SHP77 treated with DMSO at 0.1 percent for 48 hours (cell line): Measurements from ENCODE around the gene IGF2R.
"Not testable (repeated sequence)": the region's sequence is repeated elsewhere in the genome, so short reads cannot be mapped to it uniquely, and the experiment has no call there.

ENCODE experiments used
- DNase-seq: peaks from one replicate; lab custom pipeline; 2025; lab: John Stamatoyannopoulos, UW

IGF2R gene

GRCh38 chr6:160077526-160077925 lies 108.6 kb downstream of the IGF2R start:
- DNase-seq, result no peak

DNA sequence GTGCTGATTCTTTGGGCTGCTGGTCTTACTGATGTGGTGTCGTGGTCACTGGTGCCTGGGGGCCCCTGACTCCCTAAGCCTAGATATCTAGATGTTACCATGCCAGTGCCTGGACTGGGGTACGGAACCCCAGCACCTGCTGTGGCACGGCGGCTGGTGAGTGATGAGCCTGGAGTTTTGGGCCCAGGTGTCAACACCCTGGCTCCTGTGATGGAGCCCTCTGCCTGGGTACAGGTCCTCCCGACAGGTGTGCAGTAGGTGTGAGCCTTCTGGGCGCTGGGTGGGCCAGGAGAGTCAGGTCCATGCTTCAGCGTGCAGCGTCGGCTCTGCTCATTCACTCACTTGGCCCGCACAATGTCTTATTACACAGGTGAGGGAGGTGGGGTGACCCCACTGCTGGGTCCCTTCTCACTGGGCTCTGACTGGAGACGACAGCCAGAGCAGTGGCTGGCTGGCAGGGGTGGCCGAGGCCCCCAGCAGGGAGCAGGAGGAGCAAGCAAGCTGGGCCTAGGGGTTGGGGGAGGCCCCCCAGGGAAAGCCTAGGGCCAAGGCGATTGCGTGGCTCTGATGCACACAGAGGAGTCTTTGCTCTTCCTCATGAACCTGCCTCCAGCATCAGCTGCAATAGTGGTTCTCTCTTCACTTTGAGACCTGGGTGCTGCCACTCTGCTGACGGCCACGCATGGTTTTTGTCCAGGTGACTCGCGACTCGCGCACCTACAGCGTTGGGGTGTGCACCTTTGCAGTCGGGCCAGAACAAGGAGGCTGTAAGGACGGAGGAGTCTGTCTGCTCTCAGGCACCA lies 110.2 kb downstream of the IGF2R start:
- DNase-seq, result no peak

GRCh38 chr6:160079686-160080043 lies 110.8 kb downstream of the IGF2R start:
- DNase-seq, result no peak

GRCh38 chr6:160080097-160080496 lies 111.2 kb downstream of the IGF2R start:
- no peak for DNase-seq

GRCh38 chr6:160081398-160081797 lies 112.5 kb downstream of the IGF2R start:
- no peak for DNase-seq

DNA sequence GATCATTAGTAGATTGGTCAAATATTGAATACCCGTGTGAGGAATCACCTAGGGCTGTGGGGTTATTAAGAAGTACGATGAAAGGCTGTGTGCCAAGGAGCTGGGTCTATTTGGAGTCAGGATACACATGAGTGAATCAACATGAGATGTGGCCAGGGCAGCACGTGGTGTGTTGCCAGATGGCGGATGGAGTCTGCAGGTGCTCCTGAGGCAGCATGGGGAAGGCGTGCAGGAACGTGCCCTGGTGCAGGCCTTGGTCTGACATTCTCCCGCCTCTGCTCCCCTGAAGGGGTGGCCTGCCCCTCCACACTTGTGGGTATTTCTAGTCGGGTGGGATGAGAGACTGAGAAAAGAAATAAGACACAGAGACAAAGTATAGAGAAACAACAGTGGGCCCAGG lies 113.7 kb downstream of the IGF2R start:
- DNase-seq, result no peak

DNA sequence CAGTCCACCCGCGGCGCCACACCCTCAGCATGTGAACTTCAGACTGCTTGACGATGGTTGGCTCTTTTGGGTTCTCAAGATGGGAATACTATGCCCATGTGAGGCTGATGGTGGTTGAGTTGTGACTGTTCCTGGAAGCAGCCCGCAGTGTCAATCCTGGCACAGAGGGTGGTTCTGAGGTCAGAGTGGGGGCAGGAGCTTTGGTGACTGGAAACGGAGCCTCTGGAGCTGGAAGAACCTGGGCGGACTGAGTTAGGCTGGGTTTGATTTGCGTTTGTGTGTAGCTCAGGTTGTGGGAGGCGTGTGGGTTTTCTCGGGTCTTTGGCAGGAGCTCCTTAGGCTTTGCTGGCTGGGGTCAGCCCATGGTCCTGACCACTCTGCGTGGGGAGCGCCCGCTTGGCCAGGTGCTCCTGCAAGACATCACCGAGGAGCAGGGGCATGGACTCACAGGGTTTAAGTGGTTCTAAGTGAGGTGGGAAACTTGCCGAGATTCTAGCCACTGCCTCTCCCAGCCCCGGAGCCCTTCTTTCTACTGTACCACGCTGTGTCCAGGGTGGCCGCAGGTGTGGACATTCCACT lies 115.4 kb downstream of the IGF2R start:
- no peak for DNase-seq

- DNase-seq, result no peak
Observed at GRCh38 chr6:160085226-160085625, 116.3 kb downstream of the IGF2R start.

GRCh38 chr6:160085713-160086505 lies 117.0 kb downstream of the IGF2R start:
- DNase-seq, result no peak

- DNase-seq, result no peak
Observed at GRCh38 chr6:160086754-160087153, 117.9 kb downstream of the IGF2R start.

GRCh38 chr6:160088069-160088783 lies 119.3 kb downstream of the IGF2R start:
- no peak for DNase-seq

- DNase-seq, result no peak
Observed at GRCh38 chr6:160088784-160089533, 120.1 kb downstream of the IGF2R start.

- no peak for DNase-seq
Observed at GRCh38 chr6:160089534-160089897, 120.6 kb downstream of the IGF2R start.

- DNase-seq, result not testable (repeated sequence)
Observed at GRCh38 chr6:160090442-160091239, 121.8 kb downstream of the IGF2R start.

- DNase-seq, result not testable (repeated sequence)
Observed at GRCh38 chr6:160092176-160092575, 123.3 kb downstream of the IGF2R start.

GRCh38 chr6:160092602-160093001 lies 123.7 kb downstream of the IGF2R start:
- DNase-seq, result no peak

- DNase-seq, result no peak
Observed at GRCh38 chr6:160093061-160093460, 124.2 kb downstream of the IGF2R start.

DNA sequence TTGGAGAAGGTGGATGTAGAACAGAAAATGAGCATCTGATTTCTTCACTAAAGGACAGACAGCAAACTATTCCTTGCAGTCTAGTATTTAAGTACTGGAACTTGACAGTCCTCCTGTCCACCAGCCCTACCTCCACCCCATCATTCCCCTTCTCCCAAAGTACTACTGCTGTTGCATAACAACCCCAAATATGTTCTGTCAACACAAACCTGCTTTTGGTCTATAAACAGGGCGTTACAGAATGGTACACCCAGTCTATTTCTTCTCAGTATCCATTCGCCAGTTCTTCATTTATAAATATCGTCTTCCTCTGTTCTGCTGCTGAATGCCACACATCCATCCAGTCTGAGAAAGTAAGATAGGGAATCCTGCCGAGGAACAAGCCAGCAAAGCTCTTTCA lies 125.1 kb downstream of the IGF2R start:
- DNase-seq, result no peak

DNA sequence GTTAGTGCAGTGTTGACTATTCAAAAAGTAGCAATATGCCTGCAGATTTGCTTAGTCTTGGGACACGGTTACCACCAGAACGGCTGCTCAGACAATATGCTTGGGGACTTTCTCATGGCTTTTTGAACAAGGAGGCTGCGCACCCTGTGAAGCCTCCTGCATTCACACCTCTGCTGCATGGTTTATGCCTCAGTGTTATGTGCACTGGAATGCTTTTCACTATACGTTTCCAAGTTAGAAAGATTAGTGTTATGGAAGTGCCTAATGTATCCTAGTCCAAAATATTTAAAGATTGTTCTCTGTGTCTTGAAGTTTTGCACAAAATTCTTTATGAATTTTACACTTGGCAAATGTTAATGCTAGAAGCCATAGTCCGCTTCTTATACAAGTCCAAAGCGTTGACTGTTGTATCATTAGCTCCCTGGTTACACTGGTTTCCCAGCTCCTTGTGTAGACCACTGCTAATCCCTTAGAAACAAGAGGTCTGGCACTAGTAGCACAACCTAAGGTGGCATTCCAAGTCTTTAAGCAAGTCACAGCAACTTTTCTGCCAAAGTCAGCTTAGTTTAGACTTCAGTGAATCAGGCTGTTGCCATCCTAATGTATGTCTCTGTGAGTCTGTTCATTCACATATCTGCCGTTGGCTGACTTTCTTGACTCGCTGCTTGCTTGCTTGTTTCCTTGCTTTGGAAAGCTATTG lies 126.4 kb downstream of the IGF2R start:
- no peak for DNase-seq
